Thyroid gland (tissue), 4 donors: Measurements from ENCODE around the gene SDC4. TPM values are rescaled to one million over a fixed set of nuclear protein-coding genes. Genes with fewer than 3 reads are reported as not detected.

Source experiments
- DNase-seq, 2 donors: peaks; one replicate each; pipeline ENCODE4 v3.0.0-alpha.2; 2019
- H3K27ac ChIP-seq, 3 donors: fragments of 200-600 bp; sonication (generic); 1 replicate in 2 of 3; 2 replicates in 1 of 3; pipeline ENCODE4 v1.5.1; 2016 to 2019; ENCODE audit warnings: mild to moderate bottlenecking in 1 of 3, moderate library complexity in 1 of 3
- H3K27me3 ChIP-seq: fragments of 200-600 bp; sonication (generic); one replicate; pipeline ENCODE4 v1.5.1; 2019
- H3K36me3 ChIP-seq, 2 donors: fragments of 200-600 bp; sonication (generic); one replicate each; pipeline ENCODE4 v1.5.1; 2016 to 2019
- H3K4me1 ChIP-seq, 2 donors: fragments of 200-600 bp; sonication (generic); one replicate each; pipeline ENCODE4 v1.5.1; 2017 to 2019
- H3K4me3 ChIP-seq, 3 donors: fragments of 200-600 bp; sonication (generic); replicated peaks in 1 of 3; 1 replicate in 2 of 3; 2 replicates in 1 of 3; pipeline ENCODE4 v1.5.1; 2016; ENCODE audit warnings: mild to moderate bottlenecking in 1 of 3
- H3K9me3 ChIP-seq: fragments of 200-600 bp; sonication (generic); one replicate; pipeline ENCODE4 v1.5.1; 2017
- POLR2A ChIP-seq, 2 donors: fragments of 450-650 bp; IDR thresholded peaks; one replicate each; pipeline ENCODE4 v1.6.1; 2017; ENCODE audit warnings: antibody characterized with exemption in 2 of 2, mild to moderate bottlenecking in 2 of 2, moderate library complexity in 1 of 2
- WGBS, 2 donors: methylation state at CpG; one replicate each; pipeline ENCODE4 v1.1.5; 2017; 5-methylcytosine and 5-hydroxymethylcytosine counted together
- intact Hi-C: fragments of 100-400 bp; cut with DNase I; formaldehyde crosslinking; loops from one replicate; pipeline ENCODE4 v1.15.1; 2023
- total RNA-seq, 4 donors: library from RNA; depleted of rRNA; stranded (reverse); fragments of >200 nt; gene quantifications; one replicate each; pipeline ENCODE4 v1.2.3, GENCODE V29; 2016
- TF ChIP-seq, protein P1 (sequence below), 6 experiments: fragments of 200-600 bp in 3 of 6; fragments of 450-650 bp in 3 of 6; sonication (generic) in 3 of 6; IDR thresholded peaks; one replicate each; pipeline ENCODE4 v1.5.1; 2016 to 2019; ENCODE audit warnings: antibody characterized with exemption in 6 of 6, mild to moderate bottlenecking in 2 of 6, inconsistent platforms in 1 of 6, moderate library complexity in 1 of 6

The SDC4 gene
- total RNA-seq, 4 donors from 2014 or later = 35.5 to 101 (median 63.3) TPM

DNA sequence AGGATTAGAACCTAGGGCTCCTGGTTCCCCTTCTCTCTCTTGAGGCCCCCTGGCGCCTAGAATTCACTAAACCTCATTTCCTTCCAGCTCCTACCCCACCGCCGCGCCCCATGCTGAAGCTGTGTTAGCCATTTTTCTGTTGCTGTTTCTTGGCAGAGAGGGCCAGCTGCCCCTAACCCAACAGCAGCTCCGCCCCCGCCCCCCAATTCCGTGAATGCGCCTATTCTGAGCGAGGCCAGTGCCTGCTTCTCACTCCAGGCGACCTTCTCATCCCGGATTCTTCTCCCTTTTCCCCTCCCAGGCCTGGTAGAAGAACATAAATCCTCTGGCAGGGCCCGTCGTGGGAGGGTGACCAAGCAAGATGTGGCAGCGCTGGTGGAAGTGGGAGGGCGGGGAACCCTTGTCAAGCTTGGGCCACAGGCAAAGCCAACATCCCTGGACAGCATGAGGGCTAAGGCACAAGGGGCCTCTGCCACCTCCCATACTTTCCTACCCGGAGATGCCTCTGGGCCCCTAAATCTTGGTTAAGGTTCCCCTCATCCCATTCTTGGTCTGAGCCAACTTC lies 41.1 kb downstream of the SDC4 start:
- H3K27me3 ChIP-seq = no peaks in the 10 kb centered on the region
- no peaks in the 10 kb centered on the region for H3K36me3 ChIP-seq
- H3K4me3 ChIP-seq = no peak overlapping the region
- no peak overlapping the region for H3K27ac ChIP-seq
- no peak for DNase-seq
- TF ChIP-seq, protein P1, sequence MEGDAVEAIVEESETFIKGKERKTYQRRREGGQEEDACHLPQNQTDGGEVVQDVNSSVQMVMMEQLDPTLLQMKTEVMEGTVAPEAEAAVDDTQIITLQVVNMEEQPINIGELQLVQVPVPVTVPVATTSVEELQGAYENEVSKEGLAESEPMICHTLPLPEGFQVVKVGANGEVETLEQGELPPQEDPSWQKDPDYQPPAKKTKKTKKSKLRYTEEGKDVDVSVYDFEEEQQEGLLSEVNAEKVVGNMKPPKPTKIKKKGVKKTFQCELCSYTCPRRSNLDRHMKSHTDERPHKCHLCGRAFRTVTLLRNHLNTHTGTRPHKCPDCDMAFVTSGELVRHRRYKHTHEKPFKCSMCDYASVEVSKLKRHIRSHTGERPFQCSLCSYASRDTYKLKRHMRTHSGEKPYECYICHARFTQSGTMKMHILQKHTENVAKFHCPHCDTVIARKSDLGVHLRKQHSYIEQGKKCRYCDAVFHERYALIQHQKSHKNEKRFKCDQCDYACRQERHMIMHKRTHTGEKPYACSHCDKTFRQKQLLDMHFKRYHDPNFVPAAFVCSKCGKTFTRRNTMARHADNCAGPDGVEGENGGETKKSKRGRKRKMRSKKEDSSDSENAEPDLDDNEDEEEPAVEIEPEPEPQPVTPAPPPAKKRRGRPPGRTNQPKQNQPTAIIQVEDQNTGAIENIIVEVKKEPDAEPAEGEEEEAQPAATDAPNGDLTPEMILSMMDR (IDR thresholded peaks at IDR 0.05) = no peak
- TF ChIP-seq POLR2A (IDR thresholded peaks at IDR 0.05) = no peak
- intact Hi-C loops = no loop called here
- 45 to 57% methylated on average over 16 of the region's 16 CpGs for WGBS, 2 donors
- H3K4me1 ChIP-seq = peaks cover 3 to 14% of the 10 kb centered on the region in 2 donors
- no peaks in the 10 kb centered on the region for H3K9me3 ChIP-seq

GRCh38 chr20:45306431-45306982 lies 41.7 kb downstream of the SDC4 start, which contains the start of gene RBPJL:
Gene RBPJL, plus strand, starts transcription at chr20:45306840. Its CDS starts 83 bp downstream, at chr20:45306923.
- Histone ChIP-seq H3K4me1 (peaks cover 3 to 12% of the 10 kb centered on the region in 2 donors), H3K27me3 (no peaks in the 10 kb centered on the region), H3K27ac (no peak within 1 kb of the TSS), H3K36me3 (no peaks in the 10 kb centered on the region), H3K4me3 (no peak within 1 kb of the TSS), H3K9me3 (no peaks in the 10 kb centered on the region)
- TF ChIP-seq, protein P1 (IDR thresholded peaks at IDR 0.05) = peak in 5 of 6 experiments; percentile 40 to 78 (median 58)
- TF ChIP-seq POLR2A (IDR thresholded peaks at IDR 0.05) = no peak
- DNase-seq = no peak
- intact Hi-C loops = no loop called here
- 16 to 68% methylated on average over 4 to 19 of the region's 41 CpGs for WGBS, 2 donors

DNA sequence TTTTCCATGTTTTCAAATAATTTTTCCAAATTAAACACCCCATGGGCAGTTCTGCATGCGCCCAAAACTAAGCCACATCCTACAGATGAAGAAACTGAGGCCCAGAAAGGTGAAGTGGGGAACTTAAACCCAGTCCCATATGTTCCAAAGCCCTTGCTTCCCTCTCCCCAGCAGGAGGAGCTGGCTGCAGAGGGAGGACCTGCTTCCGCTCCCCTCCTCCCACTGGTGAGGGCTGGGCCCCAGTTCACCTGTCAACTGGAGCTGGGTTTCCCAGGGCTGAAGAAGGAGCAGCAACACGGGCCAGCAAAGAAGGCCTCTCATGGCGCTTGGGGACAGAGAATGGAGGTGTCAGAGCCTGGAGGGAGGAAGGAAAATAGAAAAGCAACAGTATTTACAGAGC lies 43.0 kb downstream of the SDC4 start:
- TF ChIP-seq, protein P1 (IDR thresholded peaks at IDR 0.05) = no peak
- TF ChIP-seq POLR2A (IDR thresholded peaks at IDR 0.05) = no peak
- H3K27ac ChIP-seq = no peak overlapping the region
- intact Hi-C loops = no loop called here
- no peak for DNase-seq
- H3K36me3 ChIP-seq = no peaks in the 10 kb centered on the region
- no peaks in the 10 kb centered on the region for H3K9me3 ChIP-seq
- H3K27me3 ChIP-seq = no peaks in the 10 kb centered on the region
- WGBS, 2 donors = 56 to 77% methylated on average over 4 of the region's 4 CpGs
- no peak overlapping the region for H3K4me3 ChIP-seq
- peaks cover 3 to 11% of the 10 kb centered on the region in 2 donors for H3K4me1 ChIP-seq

GRCh38 chr20:45304464-45304999 lies 43.7 kb downstream of the SDC4 start:
- 76 to 80% methylated on average over 32 to 36 of the region's 43 CpGs for WGBS, 2 donors

More at GRCh38 chr20:45304464-45304999, 43.7 kb downstream of the SDC4 start:
- Histone ChIP-seq H3K27ac (no peak overlapping the region), H3K9me3 (no peaks in the 10 kb centered on the region), H3K27me3 (no peaks in the 10 kb centered on the region), H3K4me1 (peaks cover 3 to 11% of the 10 kb centered on the region in 2 donors), H3K36me3 (no peaks in the 10 kb centered on the region), H3K4me3 (no peak overlapping the region)
- intact Hi-C loops = no loop called here
- DNase-seq = no peak
- TF ChIP-seq, protein P1 (IDR thresholded peaks at IDR 0.05) = no peak
- no peak for TF ChIP-seq POLR2A (IDR thresholded peaks at IDR 0.05)
